Liver (tissue), 3 donors: ENCODE results near the gene DSE.
A peak's percentile ranks its signal among the peaks of the same experiment; 100 is the strongest.

Experiments
- EGR1 ChIP-seq, 2 donors: IDR thresholded peaks; 2 replicates each; pipeline ENCODE4 v1.6.1; 2016 to 2018; ENCODE audit warnings: antibody characterized with exemption in 2 of 2, low read depth in 2 of 2
- FOXA1 ChIP-seq: IDR thresholded peaks from 2 replicates; pipeline ENCODE4 v1.6.1; 2016; ENCODE audit warnings: antibody characterized with exemption
- HNF4A ChIP-seq, 2 donors: conservative IDR thresholded peaks; 2 replicates each; pipeline ENCODE4 v1.6.1; 2016; ENCODE audit warnings: antibody characterized with exemption in 2 of 2, mild to moderate bottlenecking in 2 of 2
- HNF4G ChIP-seq: IDR thresholded peaks from 2 replicates; pipeline ENCODE4 v1.6.1; 2016; ENCODE audit warnings: antibody characterized with exemption
- MAX ChIP-seq: IDR thresholded peaks from 2 replicates; pipeline ENCODE4 v1.6.1; 2016; ENCODE audit warnings: antibody characterized with exemption
- RAD21 ChIP-seq, 2 donors: IDR thresholded peaks; 2 replicates each; pipeline ENCODE4 v1.6.1; 2016; ENCODE audit warnings: antibody characterized with exemption in 2 of 2, mild to moderate bottlenecking in 2 of 2
- SP1 ChIP-seq: IDR thresholded peaks from 2 replicates; pipeline ENCODE4 v1.6.1; 2018; ENCODE audit warnings: antibody characterized with exemption, mild to moderate bottlenecking
- TAF1 ChIP-seq: conservative IDR thresholded peaks from 2 replicates; pipeline ENCODE4 v1.6.1; 2016; ENCODE audit warnings: antibody characterized with exemption, mild to moderate bottlenecking
- YY1 ChIP-seq: IDR thresholded peaks from 2 replicates; pipeline ENCODE4 v1.6.1; 2016; ENCODE audit warnings: antibody characterized with exemption, mild to moderate bottlenecking
- TF ChIP-seq, protein P1 (sequence below): IDR thresholded peaks from 2 replicates; pipeline ENCODE4 v1.6.1; 2016; ENCODE audit warnings: antibody characterized with exemption, mild to moderate bottlenecking
- TF ChIP-seq, protein P2 (sequence below): fragments of 150-350 bp; IDR thresholded peaks from 2 replicates; pipeline ENCODE4 v1.5.1; 2017; ENCODE audit warnings: improper control_type of control experiment, low read depth, low read length; ENCODE audit not compliant: missing input control
- TF ChIP-seq, protein P3 (sequence below): IDR thresholded peaks from 2 replicates; pipeline ENCODE4 v1.6.1; 2016; ENCODE audit warnings: antibody characterized with exemption
- donor health status: healthy.
- donor health status: healthy.

DNA sequence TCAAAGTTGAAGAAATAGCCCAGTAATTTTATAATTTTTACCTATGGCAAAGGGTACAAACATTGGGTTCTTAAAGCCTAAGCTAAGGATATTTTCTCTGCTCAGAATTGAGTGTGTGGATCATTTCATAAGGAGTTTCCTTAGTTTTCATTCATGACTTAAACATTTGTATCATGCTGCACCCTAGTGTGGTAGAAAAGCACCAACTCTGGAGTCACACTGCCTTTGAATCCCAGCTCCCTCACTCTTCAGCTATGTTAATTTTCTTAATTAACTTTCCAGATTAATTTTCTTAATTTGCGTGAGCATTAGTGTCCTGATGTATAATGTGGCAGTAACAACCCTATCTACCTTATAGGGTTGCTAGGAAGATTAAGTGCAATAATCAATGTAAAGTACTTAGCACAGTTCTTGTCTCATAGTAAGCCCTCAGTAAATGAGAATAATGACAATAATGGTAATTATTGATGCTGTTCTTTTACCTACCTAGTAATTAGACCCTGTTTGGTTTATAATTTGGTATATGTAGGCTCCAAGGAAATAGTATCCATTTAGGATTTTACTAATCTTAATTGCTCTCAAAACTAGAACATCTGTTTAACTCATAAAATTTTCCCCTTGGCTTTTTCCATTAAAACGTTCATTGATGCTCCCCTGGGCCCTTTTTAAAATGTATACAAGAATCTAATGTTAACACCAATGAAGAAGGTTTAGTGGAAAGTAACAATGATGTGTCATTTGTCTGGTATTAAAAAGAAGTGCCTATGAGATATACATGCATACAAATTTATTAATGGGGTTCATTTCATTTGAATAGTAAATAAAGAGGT is 31.6 kb downstream of the DSE start:
- TF ChIP-seq, protein P1, sequence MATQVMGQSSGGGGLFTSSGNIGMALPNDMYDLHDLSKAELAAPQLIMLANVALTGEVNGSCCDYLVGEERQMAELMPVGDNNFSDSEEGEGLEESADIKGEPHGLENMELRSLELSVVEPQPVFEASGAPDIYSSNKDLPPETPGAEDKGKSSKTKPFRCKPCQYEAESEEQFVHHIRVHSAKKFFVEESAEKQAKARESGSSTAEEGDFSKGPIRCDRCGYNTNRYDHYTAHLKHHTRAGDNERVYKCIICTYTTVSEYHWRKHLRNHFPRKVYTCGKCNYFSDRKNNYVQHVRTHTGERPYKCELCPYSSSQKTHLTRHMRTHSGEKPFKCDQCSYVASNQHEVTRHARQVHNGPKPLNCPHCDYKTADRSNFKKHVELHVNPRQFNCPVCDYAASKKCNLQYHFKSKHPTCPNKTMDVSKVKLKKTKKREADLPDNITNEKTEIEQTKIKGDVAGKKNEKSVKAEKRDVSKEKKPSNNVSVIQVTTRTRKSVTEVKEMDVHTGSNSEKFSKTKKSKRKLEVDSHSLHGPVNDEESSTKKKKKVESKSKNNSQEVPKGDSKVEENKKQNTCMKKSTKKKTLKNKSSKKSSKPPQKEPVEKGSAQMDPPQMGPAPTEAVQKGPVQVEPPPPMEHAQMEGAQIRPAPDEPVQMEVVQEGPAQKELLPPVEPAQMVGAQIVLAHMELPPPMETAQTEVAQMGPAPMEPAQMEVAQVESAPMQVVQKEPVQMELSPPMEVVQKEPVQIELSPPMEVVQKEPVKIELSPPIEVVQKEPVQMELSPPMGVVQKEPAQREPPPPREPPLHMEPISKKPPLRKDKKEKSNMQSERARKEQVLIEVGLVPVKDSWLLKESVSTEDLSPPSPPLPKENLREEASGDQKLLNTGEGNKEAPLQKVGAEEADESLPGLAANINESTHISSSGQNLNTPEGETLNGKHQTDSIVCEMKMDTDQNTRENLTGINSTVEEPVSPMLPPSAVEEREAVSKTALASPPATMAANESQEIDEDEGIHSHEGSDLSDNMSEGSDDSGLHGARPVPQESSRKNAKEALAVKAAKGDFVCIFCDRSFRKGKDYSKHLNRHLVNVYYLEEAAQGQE, result no peak
- TF ChIP-seq, protein P2, sequence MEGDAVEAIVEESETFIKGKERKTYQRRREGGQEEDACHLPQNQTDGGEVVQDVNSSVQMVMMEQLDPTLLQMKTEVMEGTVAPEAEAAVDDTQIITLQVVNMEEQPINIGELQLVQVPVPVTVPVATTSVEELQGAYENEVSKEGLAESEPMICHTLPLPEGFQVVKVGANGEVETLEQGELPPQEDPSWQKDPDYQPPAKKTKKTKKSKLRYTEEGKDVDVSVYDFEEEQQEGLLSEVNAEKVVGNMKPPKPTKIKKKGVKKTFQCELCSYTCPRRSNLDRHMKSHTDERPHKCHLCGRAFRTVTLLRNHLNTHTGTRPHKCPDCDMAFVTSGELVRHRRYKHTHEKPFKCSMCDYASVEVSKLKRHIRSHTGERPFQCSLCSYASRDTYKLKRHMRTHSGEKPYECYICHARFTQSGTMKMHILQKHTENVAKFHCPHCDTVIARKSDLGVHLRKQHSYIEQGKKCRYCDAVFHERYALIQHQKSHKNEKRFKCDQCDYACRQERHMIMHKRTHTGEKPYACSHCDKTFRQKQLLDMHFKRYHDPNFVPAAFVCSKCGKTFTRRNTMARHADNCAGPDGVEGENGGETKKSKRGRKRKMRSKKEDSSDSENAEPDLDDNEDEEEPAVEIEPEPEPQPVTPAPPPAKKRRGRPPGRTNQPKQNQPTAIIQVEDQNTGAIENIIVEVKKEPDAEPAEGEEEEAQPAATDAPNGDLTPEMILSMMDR, result no peak
- TF ChIP-seq HNF4A (conservative IDR thresholded peaks at IDR 0.05) (no peak), HNF4G (no peak), MAX (no peak), SP1 (no peak), TAF1 (no peak), FOXA1 (no peak), YY1 (no peak), EGR1 (IDR thresholded peaks at IDR 0.05; ENCODE audit: low read depth in 2 of 2) (no peak), RAD21 (IDR thresholded peaks at IDR 0.05) (peak; percentile 14 to 44)
- TF ChIP-seq, protein P3, sequence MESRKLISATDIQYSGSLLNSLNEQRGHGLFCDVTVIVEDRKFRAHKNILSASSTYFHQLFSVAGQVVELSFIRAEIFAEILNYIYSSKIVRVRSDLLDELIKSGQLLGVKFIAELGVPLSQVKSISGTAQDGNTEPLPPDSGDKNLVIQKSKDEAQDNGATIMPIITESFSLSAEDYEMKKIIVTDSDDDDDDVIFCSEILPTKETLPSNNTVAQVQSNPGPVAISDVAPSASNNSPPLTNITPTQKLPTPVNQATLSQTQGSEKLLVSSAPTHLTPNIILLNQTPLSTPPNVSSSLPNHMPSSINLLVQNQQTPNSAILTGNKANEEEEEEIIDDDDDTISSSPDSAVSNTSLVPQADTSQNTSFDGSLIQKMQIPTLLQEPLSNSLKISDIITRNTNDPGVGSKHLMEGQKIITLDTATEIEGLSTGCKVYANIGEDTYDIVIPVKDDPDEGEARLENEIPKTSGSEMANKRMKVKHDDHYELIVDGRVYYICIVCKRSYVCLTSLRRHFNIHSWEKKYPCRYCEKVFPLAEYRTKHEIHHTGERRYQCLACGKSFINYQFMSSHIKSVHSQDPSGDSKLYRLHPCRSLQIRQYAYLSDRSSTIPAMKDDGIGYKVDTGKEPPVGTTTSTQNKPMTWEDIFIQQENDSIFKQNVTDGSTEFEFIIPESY, result no peak
